Vagina (tissue), 2 donors: Measurements from ENCODE around the gene WDR81. TPM values are rescaled to one million over a fixed set of nuclear protein-coding genes. Genes with fewer than 3 reads are reported as not detected.
"Not testable (repeated sequence)": the region's sequence is repeated elsewhere in the genome, so short reads cannot be mapped to it uniquely, and the experiment has no call there.

Source experiments
- DNase-seq, 2 donors: peaks; one replicate each; pipeline ENCODE4 v3.0.0-alpha.2; 2017; ENCODE audit errors: extremely low spot score in 2 of 2
- H3K27ac ChIP-seq: fragments of 200-600 bp; sonication (generic); one replicate; pipeline ENCODE4 v1.5.1; 2019
- H3K27me3 ChIP-seq: fragments of 200-600 bp; sonication (generic); one replicate; pipeline ENCODE4 v1.5.1; 2019
- H3K36me3 ChIP-seq, 2 donors: fragments of 200-600 bp; sonication (generic); one replicate each; pipeline ENCODE4 v1.5.1; 2017 to 2019
- H3K4me1 ChIP-seq: fragments of 200-600 bp; sonication (generic); one replicate; pipeline ENCODE4 v1.5.1; 2019
- H3K4me3 ChIP-seq, 2 donors: fragments of 200-600 bp; sonication (generic); 1 replicate in 1 of 2; 2 replicates in 1 of 2; pipeline ENCODE4 v1.5.1; 2016 to 2019
- H3K9me3 ChIP-seq: fragments of 200-600 bp; sonication (generic); one replicate; pipeline ENCODE4 v1.5.1; 2019
- POLR2A ChIP-seq, 2 donors: fragments of 450-650 bp; IDR thresholded peaks; one replicate each; pipeline ENCODE4 v1.6.1; 2017; ENCODE audit warnings: antibody characterized with exemption in 2 of 2, mild to moderate bottlenecking in 2 of 2, moderate library complexity in 2 of 2
- POLR2AphosphoS5 ChIP-seq, 2 donors: sonication (generic); formaldehyde crosslinking; IDR thresholded peaks; one replicate each; pipeline ENCODE4 v1.9.0; 2017; ENCODE audit warnings: antibody characterized with exemption in 2 of 2, mild to moderate bottlenecking in 2 of 2, low read depth in 1 of 2; ENCODE audit not compliant: insufficient read depth in 1 of 2
- intact Hi-C: fragments of 100-400 bp; cut with DNase I; formaldehyde crosslinking; loops from one replicate; pipeline ENCODE4 v1.15.1; 2023
- total RNA-seq: library from RNA; depleted of rRNA; stranded (reverse); fragments of >200 nt; gene quantifications from one replicate; pipeline ENCODE4 v1.2.3, GENCODE V29; 2016
- TF ChIP-seq, protein P1 (sequence below), 3 experiments: fragments of 450-650 bp in 2 of 3; fragments of 200-600 bp in 1 of 3; sonication (generic) in 1 of 3; IDR thresholded peaks; one replicate each; pipeline ENCODE4 v1.5.1; 2017 to 2019; ENCODE audit warnings: antibody characterized with exemption in 3 of 3, mild to moderate bottlenecking in 2 of 3, moderate library complexity in 2 of 3

WDR81 gene
- total RNA-seq, 1 donor from 2014 or later, result 57.2 TPM

DNA sequence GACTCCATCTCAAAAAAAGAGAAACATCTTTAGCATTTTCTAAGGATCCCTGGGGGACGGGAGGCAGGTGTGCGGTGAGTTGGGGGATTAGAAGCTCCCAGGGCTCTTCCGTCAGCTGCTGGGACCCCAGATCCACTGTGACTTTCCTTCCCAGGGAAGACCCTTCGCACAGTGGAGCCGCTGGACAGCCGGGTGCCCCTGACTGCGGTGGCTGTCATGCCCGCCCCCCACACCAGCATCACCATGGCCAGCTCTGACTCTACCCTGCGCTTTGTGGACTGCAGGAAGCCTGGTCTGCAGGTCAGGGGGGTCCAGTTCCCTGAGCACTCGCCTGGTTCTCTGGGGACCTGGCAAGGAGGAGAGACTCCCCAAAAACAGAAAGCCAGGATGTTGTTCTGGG is 10.9 kb downstream of the WDR81 start:
- peaks cover 38% of the 10 kb centered on the region for H3K4me1 ChIP-seq
- no peaks in the 10 kb centered on the region for H3K27me3 ChIP-seq
- no peaks in the 10 kb centered on the region for H3K9me3 ChIP-seq
- no peak for DNase-seq
- H3K4me3 ChIP-seq, result no peak overlapping the region
- intact Hi-C loops, result no loop called here
- H3K27ac ChIP-seq, result peak overlapping the region; percentile 80
- H3K36me3 ChIP-seq, result peaks cover 0 to 23% of the 10 kb centered on the region in 2 donors
- TF ChIP-seq, protein P1, sequence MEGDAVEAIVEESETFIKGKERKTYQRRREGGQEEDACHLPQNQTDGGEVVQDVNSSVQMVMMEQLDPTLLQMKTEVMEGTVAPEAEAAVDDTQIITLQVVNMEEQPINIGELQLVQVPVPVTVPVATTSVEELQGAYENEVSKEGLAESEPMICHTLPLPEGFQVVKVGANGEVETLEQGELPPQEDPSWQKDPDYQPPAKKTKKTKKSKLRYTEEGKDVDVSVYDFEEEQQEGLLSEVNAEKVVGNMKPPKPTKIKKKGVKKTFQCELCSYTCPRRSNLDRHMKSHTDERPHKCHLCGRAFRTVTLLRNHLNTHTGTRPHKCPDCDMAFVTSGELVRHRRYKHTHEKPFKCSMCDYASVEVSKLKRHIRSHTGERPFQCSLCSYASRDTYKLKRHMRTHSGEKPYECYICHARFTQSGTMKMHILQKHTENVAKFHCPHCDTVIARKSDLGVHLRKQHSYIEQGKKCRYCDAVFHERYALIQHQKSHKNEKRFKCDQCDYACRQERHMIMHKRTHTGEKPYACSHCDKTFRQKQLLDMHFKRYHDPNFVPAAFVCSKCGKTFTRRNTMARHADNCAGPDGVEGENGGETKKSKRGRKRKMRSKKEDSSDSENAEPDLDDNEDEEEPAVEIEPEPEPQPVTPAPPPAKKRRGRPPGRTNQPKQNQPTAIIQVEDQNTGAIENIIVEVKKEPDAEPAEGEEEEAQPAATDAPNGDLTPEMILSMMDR (IDR thresholded peaks at IDR 0.05), result no peak
- TF ChIP-seq POLR2AphosphoS5 (IDR thresholded peaks at IDR 0.05; ENCODE audit: insufficient read depth in 1 of 2, low read depth in 1 of 2) (no peak), POLR2A (IDR thresholded peaks at IDR 0.05) (no peak)

DNA sequence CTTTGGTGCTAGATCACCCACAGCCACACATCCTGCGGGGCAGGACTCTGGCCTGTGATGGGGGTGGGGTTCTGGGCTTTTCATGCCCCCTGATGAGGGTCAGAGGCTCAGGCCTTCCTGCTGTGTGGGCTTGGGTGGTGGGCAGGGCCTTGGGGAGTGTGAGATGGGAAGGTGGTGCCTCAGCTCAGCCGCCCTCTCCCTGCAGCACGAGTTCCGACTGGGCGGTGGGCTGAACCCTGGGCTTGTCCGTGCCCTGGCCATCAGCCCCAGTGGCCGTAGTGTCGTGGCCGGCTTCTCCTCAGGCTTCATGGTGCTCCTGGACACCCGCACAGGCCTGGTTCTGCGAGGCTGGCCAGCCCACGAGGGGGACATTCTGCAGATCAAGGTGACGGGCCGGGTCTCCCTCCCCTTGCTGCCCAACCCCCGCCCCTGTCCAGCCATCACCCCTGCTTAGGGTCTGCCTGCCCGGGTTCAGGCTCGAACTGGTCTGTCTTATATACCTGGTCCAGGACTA is 11.4 kb downstream of the WDR81 start:
- TF ChIP-seq POLR2AphosphoS5 (IDR thresholded peaks at IDR 0.05; ENCODE audit: insufficient read depth in 1 of 2, low read depth in 1 of 2), result no peak
- TF ChIP-seq, protein P1 (IDR thresholded peaks at IDR 0.05), result no peak
- TF ChIP-seq POLR2A (IDR thresholded peaks at IDR 0.05), result no peak
- Histone ChIP-seq H3K27ac (peak overlapping the region; percentile 80), H3K36me3 (peaks cover 0 to 23% of the 10 kb centered on the region in 2 donors), H3K4me3 (no peak overlapping the region), H3K9me3 (no peaks in the 10 kb centered on the region), H3K4me1 (peaks cover 33% of the 10 kb centered on the region), H3K27me3 (no peaks in the 10 kb centered on the region)
- DNase-seq, result no peak
- intact Hi-C loops, result no loop called here

DNA sequence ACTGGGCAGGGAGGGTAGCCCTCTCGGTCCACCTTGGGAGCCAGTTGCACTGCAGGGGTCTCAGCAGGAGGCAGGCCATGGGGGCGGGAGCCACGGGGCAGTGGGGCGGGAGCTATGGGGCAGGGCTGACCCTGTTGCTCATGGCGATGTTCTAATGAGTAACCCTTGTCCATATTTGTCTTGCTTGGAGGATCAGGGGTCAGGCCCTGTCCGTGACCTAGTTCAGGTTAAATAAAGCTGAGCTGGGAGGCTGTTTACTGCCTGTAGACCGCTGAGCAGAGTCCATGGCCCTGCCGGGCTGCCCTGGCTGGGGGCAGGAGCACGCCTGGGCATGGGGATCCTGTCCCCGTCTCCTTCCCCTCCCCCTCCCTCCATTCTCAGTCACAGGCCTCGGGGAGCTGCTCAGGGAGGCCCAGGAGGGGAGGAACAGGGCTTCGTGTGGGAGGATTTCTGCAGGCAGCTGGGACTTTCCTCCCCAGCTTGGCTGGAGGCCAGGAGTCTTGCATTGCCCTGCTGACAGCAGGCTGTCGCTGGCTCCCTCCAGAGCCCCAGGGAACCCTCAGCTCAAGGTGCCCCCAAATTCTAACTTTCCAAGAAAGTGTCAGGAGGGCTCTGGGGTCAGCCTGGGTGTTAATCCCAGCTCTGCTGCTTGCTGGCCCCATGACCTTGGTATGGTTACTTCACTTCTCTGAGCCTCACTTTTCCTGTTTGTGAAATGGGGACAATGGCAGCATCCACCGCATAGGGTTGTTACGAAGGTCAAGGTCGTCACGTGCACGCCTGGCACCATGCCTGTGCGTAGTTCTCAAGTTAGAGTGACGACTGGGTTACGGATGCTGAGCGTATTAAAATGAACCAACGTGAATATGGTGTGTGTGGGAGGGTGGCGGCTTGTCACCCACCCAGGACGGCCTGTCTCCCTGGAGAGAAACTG is 12.1 kb downstream of the WDR81 start:
- H3K4me1 ChIP-seq, result peaks cover 26% of the 10 kb centered on the region
- peak overlapping the region; percentile 80 for H3K27ac ChIP-seq
- intact Hi-C loops, result no loop called here
- TF ChIP-seq, protein P1 (IDR thresholded peaks at IDR 0.05), result no peak
- TF ChIP-seq POLR2AphosphoS5 (IDR thresholded peaks at IDR 0.05; ENCODE audit: insufficient read depth in 1 of 2, low read depth in 1 of 2) (peak; percentile 44 to 72), POLR2A (IDR thresholded peaks at IDR 0.05) (no peak)
- no peak overlapping the region for H3K4me3 ChIP-seq
- no peaks in the 10 kb centered on the region for H3K27me3 ChIP-seq
- no peak for DNase-seq
- peaks cover 0 to 23% of the 10 kb centered on the region in 2 donors for H3K36me3 ChIP-seq
- no peaks in the 10 kb centered on the region for H3K9me3 ChIP-seq

DNA sequence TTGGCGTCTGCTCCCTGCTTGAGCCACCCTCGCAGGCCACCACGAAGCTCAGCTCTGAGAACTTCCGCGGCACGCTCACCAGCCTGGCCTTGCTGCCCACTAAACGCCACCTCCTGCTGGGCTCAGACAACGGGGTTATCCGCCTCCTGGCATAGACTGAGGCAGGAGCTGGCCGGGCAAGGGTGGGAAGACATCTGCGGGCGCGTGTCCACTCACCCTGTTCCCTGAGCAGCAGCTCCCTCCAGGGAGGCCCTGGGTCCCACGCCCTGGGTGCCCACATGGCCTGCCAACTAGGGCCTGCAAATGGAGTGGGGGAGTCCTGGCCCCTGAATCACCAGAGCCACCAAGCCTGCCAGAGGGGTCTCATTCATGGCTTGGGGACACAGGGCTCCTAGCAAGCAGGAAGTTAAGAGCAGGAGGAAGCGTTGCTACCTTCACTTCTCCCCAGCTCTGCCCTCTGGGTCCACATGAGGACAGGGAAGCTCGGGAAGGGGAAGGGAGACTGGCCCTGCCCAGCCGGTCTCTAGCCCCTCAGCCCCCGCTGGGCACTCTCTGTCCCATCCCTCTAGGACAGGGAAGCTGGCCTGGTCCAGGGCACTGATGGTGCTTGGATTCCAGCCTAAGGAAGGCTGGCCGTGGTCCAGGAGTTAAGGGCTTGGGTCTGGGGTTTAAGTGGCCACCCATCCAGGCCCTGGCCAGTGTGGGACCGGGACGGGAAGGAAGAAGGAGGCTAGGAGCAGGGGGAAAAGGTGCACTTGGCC is 13.2 kb downstream of the WDR81 start:
- peak overlapping the region; percentile 80 for H3K27ac ChIP-seq
- H3K27me3 ChIP-seq, result no peaks in the 10 kb centered on the region
- intact Hi-C loops, result no loop called here
- H3K4me1 ChIP-seq, result peaks cover 26% of the 10 kb centered on the region
- no peak overlapping the region for H3K4me3 ChIP-seq
- peaks cover 0 to 18% of the 10 kb centered on the region in 2 donors for H3K36me3 ChIP-seq
- no peak for DNase-seq
- TF ChIP-seq POLR2AphosphoS5 (IDR thresholded peaks at IDR 0.05; ENCODE audit: insufficient read depth in 1 of 2, low read depth in 1 of 2) (no peak), POLR2A (IDR thresholded peaks at IDR 0.05) (no peak)
- H3K9me3 ChIP-seq, result no peaks in the 10 kb centered on the region

DNA sequence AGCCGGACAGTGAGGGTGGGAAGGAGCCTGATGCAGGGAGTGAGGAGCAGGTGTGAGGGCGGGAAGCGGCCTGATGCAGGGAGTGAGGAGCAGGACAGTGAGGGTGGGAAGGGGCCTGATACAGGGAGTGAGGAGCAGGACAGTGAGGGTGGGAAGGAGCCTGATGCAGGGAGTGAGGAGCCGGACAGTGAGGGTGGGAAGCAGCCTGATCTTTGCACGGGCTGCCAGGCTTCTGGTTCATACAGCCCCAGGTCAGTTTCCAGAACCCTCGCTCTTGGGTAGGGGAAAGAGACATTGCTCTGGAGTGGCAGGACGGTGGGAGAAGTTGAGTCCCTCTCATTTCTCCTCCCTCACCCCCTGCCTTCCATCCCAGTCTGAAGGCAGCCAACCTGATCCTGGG is 17.4 kb downstream of the WDR81 start:
- H3K4me3 ChIP-seq, H3K9me3 ChIP-seq, DNase-seq, intact Hi-C loops, H3K36me3 ChIP-seq, H3K27ac ChIP-seq, H3K27me3 ChIP-seq: not testable (repeated sequence)
- peaks cover 22% of the 10 kb centered on the region for H3K4me1 ChIP-seq
